ENCODE results near the gene TNS2.

The TNS2 gene

GRCh38 chr12:53054112-53054878 lies 4.4 kb downstream of the TNS2 start:
- ChIA-PET POLR2A (interaction anchor here (0.6 to 2.1 kb wide), 14 partner anchors 8 to 447 kb away, joined by 3 to 18 read pairs (median 4); partner anchors contain the start of genes AAAS, EIF4B, KRT8 and SPRYD3), CTCF (interaction anchor here (0.6 to 4.7 kb wide), 21 partner anchors 8 to 1198 kb away, joined by 3 to 59 read pairs (median 4); partner anchors contain the start of genes EIF4B, IGFBP6, SOAT2 and SPRYD3)
- H3K27ac ChIP-seq (ENCODE audit: extremely low read depth, low read depth, low read length): peak overlapping the region; percentile 45; the same call in 1 of the 2 replicates
- H3K4me1 ChIP-seq (ENCODE audit: control insufficient read depth, insufficient read depth, low read length): peaks cover 24% of the 10 kb centered on the region
- H3K36me3 ChIP-seq (ENCODE audit: control insufficient read depth in 2 of 2, insufficient read depth in 1 of 2, low read length in 2 of 2): peaks cover 0 to 11% of the 10 kb centered on the region in 2 experiments; a peak in 1 of 3 replicates
- peak overlapping the region; percentile 73 for H3K4me3 ChIP-seq (ENCODE audit: low read depth, low read length)
- H3K9me3 ChIP-seq (ENCODE audit: control insufficient read depth, insufficient read depth, low read depth, low read length): no peaks in the 10 kb centered on the region
- no peak for TF ChIP-seq MZF1 (tag by site-specific recombination; IDR thresholded peaks at IDR 0.05; ENCODE audit: borderline replicate concordance)
- TF ChIP-seq ZBTB6 (tag by site-specific recombination; IDR thresholded peaks at IDR 0.05): peak; percentile 85
- TF ChIP-seq KLF16 (tag by site-specific recombination; IDR thresholded peaks at IDR 0.05): peak; percentile 77; the same call in 1 of the 2 replicates
- TF ChIP-seq HIC1 (tag by site-specific recombination; IDR thresholded peaks at IDR 0.05): no peak
- peak; percentile 82 for TF ChIP-seq ZNF10 (tag by site-specific recombination; IDR thresholded peaks at IDR 0.05)
- no peak for TF ChIP-seq ZNF623 (tag by site-specific recombination; IDR thresholded peaks at IDR 0.05)
- TF ChIP-seq KLF10 (tag by site-specific recombination; IDR thresholded peaks at IDR 0.05): peak; percentile 29; the same call in 1 of the 2 replicates
- TF ChIP-seq ZNF214 (tag by site-specific recombination; IDR thresholded peaks at IDR 0.05; ENCODE audit: borderline replicate concordance): no peak
- peak; percentile 66 for TF ChIP-seq SCRT2 (tag by site-specific recombination; IDR thresholded peaks at IDR 0.05)
- no peak for TF ChIP-seq ZNF560 (tag by site-specific recombination; IDR thresholded peaks at IDR 0.05; ENCODE audit: borderline replicate concordance)
- TF ChIP-seq KLF1 (tag by site-specific recombination; IDR thresholded peaks at IDR 0.05): no peak
- no peak for TF ChIP-seq MYNN (tag by site-specific recombination; IDR thresholded peaks at IDR 0.05; ENCODE audit: borderline replicate concordance)
- no peak for TF ChIP-seq HOXC10 (CRISPR knock-in tag; IDR thresholded peaks at IDR 0.05)
- TF ChIP-seq CTCF (tag by site-specific recombination; IDR thresholded peaks at IDR 0.05): no peak
- no peak for TF ChIP-seq SALL2 (tag by site-specific recombination; IDR thresholded peaks at IDR 0.05; ENCODE audit: borderline replicate concordance)
- TF ChIP-seq ZNF791 (tag by site-specific recombination; IDR thresholded peaks at IDR 0.05): no peak
- peak; percentile 90 for TF ChIP-seq KLF9 (tag by site-specific recombination; IDR thresholded peaks at IDR 0.05; ENCODE audit: low read depth)
- no peak for TF ChIP-seq ZNF146 (tag by site-specific recombination; IDR thresholded peaks at IDR 0.05)
- no peak for TF ChIP-seq ZNF2 (tag by site-specific recombination; IDR thresholded peaks at IDR 0.05)
- no peak for TF ChIP-seq YY2 (tag by site-specific recombination; IDR thresholded peaks at IDR 0.05)
- peak; percentile 22 for TF ChIP-seq EGR2 (tag by site-specific recombination; IDR thresholded peaks at IDR 0.05; ENCODE audit: low read depth)
- TF ChIP-seq ZFP41 (tag by site-specific recombination; IDR thresholded peaks at IDR 0.05; ENCODE audit: borderline replicate concordance): no peak
- peak; percentile 18; the same call in 1 of the 2 replicates for TF ChIP-seq ZNF76 (tag by site-specific recombination; IDR thresholded peaks at IDR 0.05; ENCODE audit: borderline replicate concordance, low read depth)
- 0 out of 2 replicates have a peak, but pooled peaks have one; percentile 35 for TF ChIP-seq ZBTB21 (tag by site-specific recombination; IDR thresholded peaks at IDR 0.05)
- no peak for TF ChIP-seq ZNF366 (tag by site-specific recombination; conservative IDR thresholded peaks at IDR 0.05)
- TF ChIP-seq ZNF335 (tag by site-specific recombination; conservative IDR thresholded peaks at IDR 0.05): peak; percentile 79
- peak; percentile 67 for TF ChIP-seq ZBTB26 (tag by site-specific recombination; optimal IDR thresholded peaks at IDR 0.05)
- no peak for TF ChIP-seq ZNF169 (tag by site-specific recombination; IDR thresholded peaks at IDR 0.05)
- no peak for TF ChIP-seq ZNF580 (tag by site-specific recombination; IDR thresholded peaks at IDR 0.05)
- 0 out of 2 replicates have a peak, but pooled peaks have one; percentile 12 for TF ChIP-seq BCL11A (tag by site-specific recombination; IDR thresholded peaks at IDR 0.05; ENCODE audit: low read depth)
- peak; percentile 49 for TF ChIP-seq GLIS1 (tag by site-specific recombination; IDR thresholded peaks at IDR 0.05)
- no peak for TF ChIP-seq ZNF292 (tag by site-specific recombination; IDR thresholded peaks at IDR 0.05; ENCODE audit: borderline replicate concordance, low read depth)
